ENCODE data around the gene ZXDC. TPM values are rescaled to one million over a fixed set of nuclear protein-coding genes. Genes with fewer than 3 reads are reported as not detected.

ZXDC gene
- total and polyA plus RNA-seq, 2 donors (not counting 3 experiments of a cell fraction or from before 2014, with no cell fraction given): 15.2 to 22.6 TPM

- TF ChIP-seq JUN (IDR thresholded peaks at IDR 0.05; ENCODE audit: borderline replicate concordance, insufficient read depth, insufficient read length, low read depth) (no peak), MYC (IDR thresholded peaks at IDR 0.05; ENCODE audit: low read depth, low read length) (no peak), GATA2 (IDR thresholded peaks at IDR 0.05; ENCODE audit: insufficient read depth, insufficient read length, low read depth, low read length) (no peak), POLR2AphosphoS5 (IDR thresholded peaks at IDR 0.05; ENCODE audit: insufficient read depth, low read depth, low read length) (no peak)
- Histone ChIP-seq H3K79me2 (ENCODE audit: control insufficient read depth, insufficient read depth, low read length) (peaks cover 37% of the 10 kb centered on the region), H3K9ac (replicated peaks; ENCODE audit: extremely low read depth, insufficient read depth, low read length) (no peak overlapping the region), H3K9me3 (replicated peaks; ENCODE audit: control insufficient read depth, insufficient read depth, low read length) (no peaks in the 10 kb centered on the region), H4K20me1 (replicated peaks; ENCODE audit: control insufficient read depth, extremely low read depth, insufficient read depth, low read length) (no peaks in the 10 kb centered on the region), H3K4me2 (ENCODE audit: insufficient read depth, low read length) (no peak overlapping the region), H3K4me3 (replicated peaks in 1 of 3; ENCODE audit: insufficient read depth in 1 of 3, low read depth in 1 of 3, low read length in 3 of 3) (no peak overlapping the region), H3K36me3 (ENCODE audit: control insufficient read depth in 2 of 2, extremely low read depth in 1 of 2, insufficient read depth in 2 of 2, low read length in 2 of 2) (peaks cover 20 to 58% of the 10 kb centered on the region in 2 experiments), H2AFZ (ENCODE audit: low read depth, low read length) (no peak overlapping the region), H3K27me3 (ENCODE audit: control insufficient read depth in 2 of 2, insufficient read depth in 2 of 2, low read length in 2 of 2) (no peaks in the 10 kb centered on the region), H3K9me1 (replicated peaks; ENCODE audit: control insufficient read depth, extremely low read depth, insufficient read depth, low read length) (no peaks in the 10 kb centered on the region), H3K27ac (ENCODE audit: insufficient read depth, low read depth, low read length) (no peak overlapping the region), H3K4me1 (ENCODE audit: control insufficient read depth, extremely low read depth, insufficient read depth, low read length) (peaks cover 15% of the 10 kb centered on the region)
- BruUV-seq (replicated peaks): no TSS peak
- dilution Hi-C loops (cut with MboI; ENCODE audit: extremely low pct_ligation_motif_present, low sequenced_read_pairs) (no loop called here), intact Hi-C loops (cut with micrococcal nuclease) (no loop called here)
- no peak for DNase-seq (ENCODE audit: low read depth, low spot score)
- ChIA-PET POLR2A (interaction anchor here (0.6 kb wide), 1 partner anchor 13 kb away, joined by 3 read pairs; no protein-coding TSS in a partner anchor), CTCF (no interaction called here)
- no peak for FAIRE-seq
Observed at GRCh38 chr3:126468028-126468891, 7.4 kb downstream of the ZXDC start.

DNA sequence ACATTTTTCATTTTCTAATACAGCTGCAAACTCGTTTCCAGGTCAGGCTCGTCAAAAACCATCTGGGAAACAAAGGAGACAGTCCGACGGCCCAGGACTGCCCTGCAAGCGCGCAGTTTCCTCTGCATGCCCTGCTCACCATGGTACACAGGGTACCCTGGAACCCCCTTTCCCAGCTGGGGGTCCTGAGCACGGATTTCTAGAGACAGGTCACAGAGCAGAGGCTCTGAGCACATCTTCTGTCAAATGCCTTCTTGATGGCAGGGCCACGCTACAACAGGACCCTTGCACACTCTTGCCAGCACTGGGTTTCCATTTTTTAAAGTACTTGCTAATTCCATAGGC, 8.1 kb downstream of the ZXDC start:
- H2AFZ ChIP-seq (ENCODE audit: low read depth, low read length): no peak overlapping the region
- dilution Hi-C loops (cut with MboI; ENCODE audit: extremely low pct_ligation_motif_present, low sequenced_read_pairs): no loop called here

More for the DNA sequence above, 8.1 kb downstream of the ZXDC start:
- Histone ChIP-seq H3K9ac (replicated peaks; ENCODE audit: extremely low read depth, insufficient read depth, low read length) (no peak overlapping the region), H3K4me2 (ENCODE audit: insufficient read depth, low read length) (no peak overlapping the region), H3K27me3 (ENCODE audit: control insufficient read depth in 2 of 2, insufficient read depth in 2 of 2, low read length in 2 of 2) (no peaks in the 10 kb centered on the region), H3K27ac (ENCODE audit: insufficient read depth, low read depth, low read length) (no peak overlapping the region), H3K9me3 (replicated peaks; ENCODE audit: control insufficient read depth, insufficient read depth, low read length) (no peaks in the 10 kb centered on the region), H4K20me1 (replicated peaks; ENCODE audit: control insufficient read depth, extremely low read depth, insufficient read depth, low read length) (no peaks in the 10 kb centered on the region), H3K79me2 (ENCODE audit: control insufficient read depth, insufficient read depth, low read length) (peaks cover 30% of the 10 kb centered on the region), H3K9me1 (replicated peaks; ENCODE audit: control insufficient read depth, extremely low read depth, insufficient read depth, low read length) (no peaks in the 10 kb centered on the region), H3K36me3 (ENCODE audit: control insufficient read depth in 2 of 2, extremely low read depth in 1 of 2, insufficient read depth in 2 of 2, low read length in 2 of 2) (peaks cover 20 to 60% of the 10 kb centered on the region in 2 experiments), H3K4me1 (ENCODE audit: control insufficient read depth, extremely low read depth, insufficient read depth, low read length) (peaks cover 8% of the 10 kb centered on the region), H3K4me3 (replicated peaks in 1 of 3; ENCODE audit: insufficient read depth in 1 of 3, low read depth in 1 of 3, low read length in 3 of 3) (no peak overlapping the region)
- intact Hi-C loops (cut with micrococcal nuclease): no loop called here
- POLR2A ChIA-PET: no interaction called here
- CTCF ChIA-PET: no interaction called here
- DNase-seq (ENCODE audit: low read depth, low spot score) (no peak), FAIRE-seq (no peak)
- no TSS peak for BruUV-seq (replicated peaks)
- TF ChIP-seq POLR2AphosphoS5 (IDR thresholded peaks at IDR 0.05; ENCODE audit: insufficient read depth, low read depth, low read length) (no peak), JUN (IDR thresholded peaks at IDR 0.05; ENCODE audit: borderline replicate concordance, insufficient read depth, insufficient read length, low read depth) (no peak), CTCF (IDR thresholded peaks at IDR 0.05; ENCODE audit: extremely low read depth in 1 of 2, insufficient read depth in 1 of 2, low read depth in 1 of 2, low read length in 2 of 2) (no peak), FOS (IDR thresholded peaks at IDR 0.05; ENCODE audit: borderline replicate concordance, insufficient read depth, low read length) (no peak), MYC (IDR thresholded peaks at IDR 0.05; ENCODE audit: low read depth, low read length) (no peak), GATA2 (IDR thresholded peaks at IDR 0.05; ENCODE audit: insufficient read depth, insufficient read length, low read depth, low read length) (no peak), POLR2A (IDR thresholded peaks at IDR 0.05; ENCODE audit: low read depth, low read length) (no peak), EZH2 (IDR thresholded peaks at IDR 0.05; ENCODE audit: borderline replicate concordance, low read depth, low read length, severe bottlenecking) (no peak)
- TF ChIP-seq, protein P1, sequence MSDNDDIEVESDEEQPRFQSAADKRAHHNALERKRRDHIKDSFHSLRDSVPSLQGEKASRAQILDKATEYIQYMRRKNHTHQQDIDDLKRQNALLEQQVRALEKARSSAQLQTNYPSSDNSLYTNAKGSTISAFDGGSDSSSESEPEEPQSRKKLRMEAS (IDR thresholded peaks at IDR 0.05; ENCODE audit: insufficient read depth, insufficient read length): no peak

All from endothelial cell of umbilical vein (primary cell).